BLaER1 (cell line): ENCODE data around the gene PIK3R4.

Experiments used
- H3K27ac ChIP-seq: shearing (Covaris generic); formaldehyde crosslinking; 2 replicates; pipeline ENCODE4 v1.8.1; 2022
- H3K27me3 ChIP-seq: shearing (Covaris generic); formaldehyde crosslinking; 2 replicates; pipeline ENCODE4 v1.8.1; 2022
- H3K36me3 ChIP-seq: shearing (Covaris generic); formaldehyde crosslinking; 2 replicates; pipeline ENCODE4 v1.8.1; 2022
- H3K4me1 ChIP-seq: shearing (Covaris generic); formaldehyde crosslinking; 2 replicates; pipeline ENCODE4 v1.8.1; 2022
- H3K4me2 ChIP-seq: shearing (Covaris generic); formaldehyde crosslinking; 2 replicates; pipeline ENCODE4 v1.8.1; 2022
- H3K4me3 ChIP-seq: shearing (Covaris generic); formaldehyde crosslinking; 2 replicates; pipeline ENCODE4 v1.8.1; 2022
- H3K9ac ChIP-seq: shearing (Covaris generic); formaldehyde crosslinking; 2 replicates; pipeline ENCODE4 v1.8.1; 2022
- H3K9me3 ChIP-seq: shearing (Covaris generic); formaldehyde crosslinking; 2 replicates; pipeline ENCODE4 v1.8.1; 2022
- H4K20me1 ChIP-seq: shearing (Covaris generic); formaldehyde crosslinking; 2 replicates; pipeline ENCODE4 v1.8.1; 2022
- Cebpa-rat ChIP-seq: shearing (Covaris generic); IDR thresholded peaks from 2 replicates; pipeline ENCODE4 v1.8.1; 2022

Gene PIK3R4

DNA sequence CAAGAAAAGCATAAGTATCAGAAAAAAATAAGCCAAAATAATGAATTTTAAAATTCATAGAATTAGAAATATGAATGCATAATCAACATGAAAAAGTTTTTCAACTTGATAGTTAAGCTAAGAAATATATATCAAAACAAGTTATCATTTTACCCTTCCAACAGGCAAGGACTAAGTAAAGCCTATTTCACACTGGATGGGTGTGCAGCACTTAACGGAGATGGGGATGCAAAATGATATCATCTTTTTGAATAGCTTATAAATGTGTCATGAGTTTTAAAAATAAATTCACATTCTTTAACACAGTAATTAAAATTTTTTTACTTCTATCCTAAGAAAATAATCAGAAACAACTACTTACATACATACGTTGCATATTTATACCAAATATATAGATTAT is 20.9 kb downstream of the PIK3R4 start:
- Histone ChIP-seq H3K4me1 (no peaks in the 10 kb centered on the region), H3K9ac (no peak overlapping the region), H3K4me3 (no peak overlapping the region), H3K9me3 (no peaks in the 10 kb centered on the region), H3K36me3 (peaks cover 28% of the 10 kb centered on the region), H4K20me1 (no peaks in the 10 kb centered on the region), H3K27ac (no peak overlapping the region), H3K27me3 (no peaks in the 10 kb centered on the region), H3K4me2 (no peak overlapping the region)
- TF ChIP-seq Cebpa-rat, result no peak

DNA sequence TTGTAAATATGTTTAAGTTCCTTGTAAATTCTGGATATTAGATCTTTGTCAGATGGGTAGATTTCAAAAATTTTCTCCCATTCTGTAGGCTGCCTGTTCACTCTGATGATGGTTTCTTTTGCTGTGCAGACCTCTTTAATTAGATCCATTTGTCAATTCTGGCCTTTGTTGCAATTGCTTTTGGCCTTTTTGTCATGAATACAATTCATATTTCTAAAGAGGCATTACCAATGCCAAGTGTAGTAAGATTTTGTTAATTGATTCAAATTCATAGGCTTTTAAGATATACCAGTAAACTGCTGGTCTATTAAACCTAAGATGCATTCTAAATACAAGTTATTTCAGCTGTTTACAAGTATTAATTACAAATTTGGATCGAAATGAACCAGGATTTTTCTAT is 31.0 kb downstream of the PIK3R4 start:
- Histone ChIP-seq H3K9me3 (no peaks in the 10 kb centered on the region), H3K4me2 (no peak overlapping the region), H3K4me1 (no peaks in the 10 kb centered on the region), H3K4me3 (no peak overlapping the region), H4K20me1 (no peaks in the 10 kb centered on the region), H3K27ac (no peak overlapping the region), H3K27me3 (no peaks in the 10 kb centered on the region), H3K9ac (no peak overlapping the region), H3K36me3 (peaks cover 71% of the 10 kb centered on the region)
- TF ChIP-seq Cebpa-rat, result no peak

GRCh38 chr3:130712718-130713423 is 33.8 kb downstream of the PIK3R4 start:
- peaks cover 66% of the 10 kb centered on the region for H3K36me3 ChIP-seq
- H3K27me3 ChIP-seq, result no peaks in the 10 kb centered on the region
- H4K20me1 ChIP-seq, result no peaks in the 10 kb centered on the region
- H3K27ac ChIP-seq, result no peak overlapping the region
- no peak overlapping the region for H3K4me2 ChIP-seq
- no peak overlapping the region for H3K9ac ChIP-seq
- no peaks in the 10 kb centered on the region for H3K4me1 ChIP-seq
- H3K4me3 ChIP-seq, result no peak overlapping the region
- H3K9me3 ChIP-seq, result no peaks in the 10 kb centered on the region
- no peak for TF ChIP-seq Cebpa-rat

GRCh38 chr3:130711565-130712324 is 34.9 kb downstream of the PIK3R4 start:
- TF ChIP-seq Cebpa-rat, result no peak
- Histone ChIP-seq H3K36me3 (peaks cover 69% of the 10 kb centered on the region), H3K9ac (no peak overlapping the region), H3K4me3 (no peak overlapping the region), H4K20me1 (no peaks in the 10 kb centered on the region), H3K4me2 (no peak overlapping the region), H3K9me3 (no peaks in the 10 kb centered on the region), H3K4me1 (no peaks in the 10 kb centered on the region), H3K27me3 (no peaks in the 10 kb centered on the region), H3K27ac (no peak overlapping the region)

GRCh38 chr3:130709671-130710070 is 37.0 kb downstream of the PIK3R4 start:
- H3K27ac ChIP-seq, result no peak overlapping the region
- no peak overlapping the region for H3K4me2 ChIP-seq
- peaks cover 62% of the 10 kb centered on the region for H3K36me3 ChIP-seq
- H3K9me3 ChIP-seq, result no peaks in the 10 kb centered on the region
- H3K9ac ChIP-seq, result no peak overlapping the region
- no peaks in the 10 kb centered on the region for H3K4me1 ChIP-seq
- no peak for TF ChIP-seq Cebpa-rat
- H3K27me3 ChIP-seq, result no peaks in the 10 kb centered on the region
- no peaks in the 10 kb centered on the region for H4K20me1 ChIP-seq
- H3K4me3 ChIP-seq, result no peak overlapping the region

GRCh38 chr3:130707902-130708601 is 38.6 kb downstream of the PIK3R4 start:
- H3K9ac ChIP-seq, result no peak overlapping the region
- no peaks in the 10 kb centered on the region for H3K9me3 ChIP-seq
- H3K4me3 ChIP-seq, result no peak overlapping the region
- no peak for TF ChIP-seq Cebpa-rat
- no peak overlapping the region for H3K27ac ChIP-seq
- no peak overlapping the region for H3K4me2 ChIP-seq
- H3K27me3 ChIP-seq, result no peaks in the 10 kb centered on the region
- peaks cover 59% of the 10 kb centered on the region for H3K36me3 ChIP-seq
- no peaks in the 10 kb centered on the region for H3K4me1 ChIP-seq
- no peaks in the 10 kb centered on the region for H4K20me1 ChIP-seq

DNA sequence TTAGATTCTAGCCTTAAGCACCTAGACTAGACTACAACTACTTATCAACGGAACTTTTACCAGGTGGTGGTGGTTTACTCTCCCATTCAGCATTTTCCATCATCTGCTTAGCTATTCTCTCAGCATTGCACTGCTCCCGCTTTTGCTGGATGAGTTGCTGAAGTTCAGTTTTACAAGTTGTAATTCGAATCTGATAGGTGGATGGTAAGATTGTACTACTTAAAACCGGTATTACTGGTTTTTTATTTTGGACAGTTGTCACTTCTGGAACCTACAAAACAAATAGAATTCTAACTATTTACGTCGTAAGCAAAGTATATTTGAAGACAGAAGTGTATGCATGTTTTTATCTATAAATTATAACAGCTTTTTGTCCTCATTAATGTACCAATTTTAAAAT is 41.1 kb downstream of the PIK3R4 start:
- peaks cover 68% of the 10 kb centered on the region for H3K36me3 ChIP-seq
- TF ChIP-seq Cebpa-rat, result no peak

DNA sequence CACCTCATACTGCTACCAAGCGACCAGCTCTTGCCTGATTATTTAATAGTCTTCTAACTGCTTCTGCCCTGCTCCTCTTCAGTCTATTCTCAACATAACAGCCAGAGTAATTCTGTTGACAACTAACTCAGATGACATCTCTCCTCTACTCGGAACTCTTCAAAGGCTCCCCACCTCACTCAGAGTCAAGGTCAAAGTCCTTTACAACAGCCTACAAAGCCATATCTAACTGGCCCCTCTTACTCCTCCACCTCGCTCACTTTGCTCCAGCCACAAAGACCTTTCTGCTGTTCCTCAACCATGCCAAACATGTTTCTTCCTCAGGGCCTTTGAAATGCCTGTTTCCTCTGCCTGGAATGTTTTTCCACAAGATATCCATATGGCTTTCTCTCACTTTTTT is 43.6 kb downstream of the PIK3R4 start:
- no peak for TF ChIP-seq Cebpa-rat
- H3K4me2 ChIP-seq, result no peak overlapping the region
- no peaks in the 10 kb centered on the region for H3K4me1 ChIP-seq
- H3K36me3 ChIP-seq, result peaks cover 72% of the 10 kb centered on the region
- no peak overlapping the region for H3K9ac ChIP-seq
- no peaks in the 10 kb centered on the region for H3K9me3 ChIP-seq
- H3K27me3 ChIP-seq, result no peaks in the 10 kb centered on the region
- H4K20me1 ChIP-seq, result no peaks in the 10 kb centered on the region
- no peak overlapping the region for H3K4me3 ChIP-seq
- no peak overlapping the region for H3K27ac ChIP-seq

More for the DNA sequence above, 41.1 kb downstream of the PIK3R4 start:
- no peaks in the 10 kb centered on the region for H3K4me1 ChIP-seq
- H3K4me3 ChIP-seq, result no peak overlapping the region
- no peak overlapping the region for H3K27ac ChIP-seq
- H4K20me1 ChIP-seq, result no peaks in the 10 kb centered on the region
- H3K4me2 ChIP-seq, result no peak overlapping the region
- H3K9ac ChIP-seq, result no peak overlapping the region
- no peaks in the 10 kb centered on the region for H3K9me3 ChIP-seq
- H3K27me3 ChIP-seq, result no peaks in the 10 kb centered on the region

- no peak overlapping the region for H3K27ac ChIP-seq
- no peaks in the 10 kb centered on the region for H4K20me1 ChIP-seq
- H3K36me3 ChIP-seq, result peaks cover 68% of the 10 kb centered on the region
- no peak for TF ChIP-seq Cebpa-rat
- H3K9me3 ChIP-seq, result no peaks in the 10 kb centered on the region
- H3K4me3 ChIP-seq, result no peak overlapping the region
- H3K9ac ChIP-seq, result no peak overlapping the region
- H3K27me3 ChIP-seq, result no peaks in the 10 kb centered on the region
- H3K4me2 ChIP-seq, result no peak overlapping the region
- H3K4me1 ChIP-seq, result no peaks in the 10 kb centered on the region
Measured at GRCh38 chr3:130700541-130700940, 46.1 kb downstream of the PIK3R4 start.

DNA sequence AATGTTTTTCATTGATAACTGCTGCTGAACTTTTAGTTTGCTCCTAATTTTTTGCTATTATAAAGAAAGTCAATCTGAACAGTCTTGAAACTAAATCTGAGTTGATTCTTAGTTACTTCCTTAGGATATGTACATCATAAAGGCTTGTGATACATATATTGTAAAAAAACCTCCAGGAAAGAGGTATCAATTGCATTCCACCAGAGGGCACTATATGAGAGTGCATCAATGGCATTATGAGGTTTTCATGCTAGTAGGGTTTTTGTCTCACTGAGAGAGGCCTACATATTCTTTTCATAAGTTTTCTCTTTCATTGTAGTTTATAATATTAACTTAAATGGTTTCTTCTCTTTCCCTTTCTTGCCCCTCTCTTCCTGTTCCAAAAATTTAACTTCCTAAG is 46.9 kb downstream of the PIK3R4 start:
- no peaks in the 10 kb centered on the region for H3K4me1 ChIP-seq
- no peak overlapping the region for H3K4me2 ChIP-seq
- H3K9ac ChIP-seq, result no peak overlapping the region
- no peak overlapping the region for H3K27ac ChIP-seq
- H4K20me1 ChIP-seq, result no peaks in the 10 kb centered on the region
- H3K4me3 ChIP-seq, result no peak overlapping the region
- H3K36me3 ChIP-seq, result peaks cover 66% of the 10 kb centered on the region
- no peaks in the 10 kb centered on the region for H3K9me3 ChIP-seq
- TF ChIP-seq Cebpa-rat, result no peak
- no peaks in the 10 kb centered on the region for H3K27me3 ChIP-seq
